Measurements from ENCODE around the gene PPP4C.
A peak's percentile ranks its signal among the peaks of the same experiment; 100 is the strongest.

PPP4C gene

DNA sequence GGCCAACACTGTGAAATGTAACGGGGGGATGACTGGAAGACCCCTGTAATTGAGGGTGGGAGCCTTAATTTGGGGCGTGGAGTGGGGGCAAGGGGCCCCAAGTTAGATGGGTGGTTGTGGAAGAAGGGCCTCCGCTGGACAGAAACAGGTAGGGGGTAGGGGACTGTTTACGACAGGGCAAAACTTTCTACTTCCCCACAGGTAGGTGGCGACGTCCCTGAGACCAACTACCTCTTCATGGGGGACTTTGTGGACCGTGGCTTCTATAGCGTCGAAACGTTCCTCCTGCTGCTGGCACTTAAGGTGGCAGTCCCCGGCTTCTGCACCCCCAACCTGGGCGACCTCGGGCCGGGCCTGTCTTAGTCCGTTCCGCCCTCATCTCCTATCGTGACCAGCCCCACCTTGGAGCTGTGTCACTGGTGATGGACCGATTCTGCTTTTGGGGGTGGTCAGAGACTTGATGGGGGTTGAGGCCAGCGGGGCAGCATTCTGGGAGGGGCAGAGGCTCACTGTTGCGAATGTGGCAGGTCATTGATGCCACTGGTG is 6.8 kb downstream of the PPP4C start:
- DNase-seq (ENCODE audit: low read depth): no peak

DNA sequence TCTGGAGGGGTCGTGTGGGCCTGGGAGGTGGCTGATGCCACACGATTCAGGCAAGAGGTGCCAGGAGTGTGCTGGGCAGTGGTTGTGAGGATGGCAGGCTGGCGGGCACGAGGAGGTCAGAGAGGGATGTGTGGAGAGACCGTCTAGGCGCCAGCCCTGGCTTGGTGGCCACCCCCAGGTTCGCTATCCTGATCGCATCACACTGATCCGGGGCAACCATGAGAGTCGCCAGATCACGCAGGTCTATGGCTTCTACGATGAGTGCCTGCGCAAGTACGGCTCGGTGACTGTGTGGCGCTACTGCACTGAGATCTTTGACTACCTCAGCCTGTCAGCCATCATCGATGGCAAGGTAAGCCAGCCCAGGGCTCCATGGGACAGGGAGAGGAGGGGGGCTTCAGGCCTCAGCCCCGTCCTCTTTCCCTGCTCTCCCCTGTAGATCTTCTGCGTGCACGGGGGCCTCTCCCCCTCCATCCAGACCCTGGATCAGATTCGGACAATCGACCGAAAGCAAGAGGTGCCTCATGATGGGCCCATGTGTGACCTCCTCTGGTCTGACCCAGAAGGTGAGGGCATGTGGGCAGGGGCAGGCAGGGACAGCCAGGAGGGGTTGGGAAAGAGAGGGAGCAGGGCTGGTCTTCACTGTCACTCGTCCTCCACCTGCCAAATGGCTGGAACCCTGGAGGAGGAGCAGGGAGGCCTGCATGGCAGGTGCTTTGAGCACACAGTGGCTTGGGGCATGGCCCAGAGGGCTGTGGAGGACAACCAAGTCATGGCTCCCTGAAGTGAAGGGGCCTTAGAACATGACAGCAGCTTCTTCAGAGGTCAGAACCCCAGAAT is 7.6 kb downstream of the PPP4C start:
- no peak for DNase-seq (ENCODE audit: low read depth)

DNA sequence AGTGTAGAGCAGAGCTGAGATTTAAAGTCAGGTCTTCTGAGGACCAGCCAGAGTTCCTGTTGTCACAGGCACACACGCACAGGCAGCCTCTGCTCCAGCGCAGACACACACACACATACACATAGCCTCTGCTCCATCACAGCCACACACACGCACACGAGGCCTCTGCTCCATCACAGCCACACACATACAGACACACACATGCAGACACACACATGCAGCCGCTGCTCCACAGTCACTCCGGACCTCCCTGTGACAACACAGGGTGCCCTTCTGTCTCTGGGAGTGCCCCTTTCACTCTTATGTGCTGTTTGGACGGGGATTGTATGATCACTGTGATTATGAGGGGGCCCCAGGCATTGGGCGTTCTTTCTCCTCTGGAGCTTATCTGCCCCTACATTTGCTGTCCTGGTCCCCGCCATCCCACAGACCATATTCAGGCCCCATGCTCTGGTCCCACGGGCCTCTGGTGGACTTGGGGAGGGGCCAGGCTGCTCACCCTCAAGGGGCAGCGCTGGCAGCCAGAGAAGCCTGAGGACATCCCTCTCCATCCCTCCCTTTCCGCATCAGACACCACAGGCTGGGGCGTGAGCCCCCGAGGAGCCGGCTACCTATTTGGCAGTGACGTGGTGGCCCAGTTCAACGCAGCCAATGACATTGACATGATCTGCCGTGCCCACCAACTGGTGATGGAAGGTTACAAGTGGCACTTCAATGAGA is 8.5 kb downstream of the PPP4C start:
- DNase-seq (ENCODE audit: low read depth): no peak

DNA sequence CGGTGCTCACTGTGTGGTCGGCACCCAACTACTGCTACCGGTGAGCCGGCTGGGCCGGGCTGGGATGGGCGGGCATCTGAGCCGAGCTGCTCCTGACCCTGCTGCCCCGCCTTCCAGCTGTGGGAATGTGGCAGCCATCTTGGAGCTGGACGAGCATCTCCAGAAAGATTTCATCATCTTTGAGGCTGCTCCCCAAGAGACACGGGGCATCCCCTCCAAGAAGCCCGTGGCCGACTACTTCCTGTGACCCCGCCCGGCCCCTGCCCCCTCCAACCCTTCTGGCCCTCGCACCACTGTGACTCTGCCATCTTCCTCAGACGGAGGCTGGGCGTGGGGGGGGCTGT is 9.0 kb downstream of the PPP4C start:
- no peak for DNase-seq (ENCODE audit: low read depth)

DNA sequence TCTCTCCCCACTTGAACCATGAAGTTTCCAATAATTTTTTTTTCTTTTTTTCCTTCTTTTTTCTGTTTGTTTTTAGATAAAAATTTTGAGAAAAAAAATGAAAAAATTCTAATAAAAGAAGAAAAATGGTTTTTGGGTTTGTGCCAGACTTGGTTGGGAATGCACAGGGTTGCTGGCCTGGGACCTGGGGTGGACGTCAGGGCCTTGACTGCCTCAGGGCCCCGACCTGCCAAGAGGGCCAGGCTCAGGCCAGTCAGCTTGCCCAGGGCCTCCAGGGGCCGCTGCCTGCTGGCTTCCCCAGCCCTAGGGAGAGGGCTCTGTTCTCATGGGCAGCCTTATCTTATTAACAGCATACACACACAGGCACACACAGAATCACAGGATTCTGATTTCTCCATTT is 9.5 kb downstream of the PPP4C start:
- DNase-seq (ENCODE audit: low read depth): no peak

DNA sequence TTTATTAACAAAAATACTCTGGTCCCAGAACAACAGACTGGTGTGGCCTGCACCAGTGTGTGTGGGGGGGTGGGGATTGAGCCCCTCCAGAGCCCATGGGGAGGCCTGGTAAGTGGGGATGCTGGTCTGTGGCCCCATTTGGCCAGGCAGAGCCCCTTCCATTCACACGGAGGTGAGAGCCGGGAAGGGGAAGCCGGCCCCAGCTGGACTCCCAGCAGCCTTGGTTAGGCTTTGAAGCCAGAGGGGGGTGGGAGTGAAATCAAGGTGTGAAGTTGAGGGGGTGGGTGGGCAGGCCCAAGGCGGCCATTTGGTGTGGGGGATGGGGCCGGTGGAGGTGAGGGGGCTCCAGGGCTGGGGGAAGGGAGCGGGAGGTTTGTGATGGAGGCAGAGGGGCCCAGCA is 10.0 kb downstream of the PPP4C start:
- no peak for DNase-seq (ENCODE audit: low read depth)

DNA sequence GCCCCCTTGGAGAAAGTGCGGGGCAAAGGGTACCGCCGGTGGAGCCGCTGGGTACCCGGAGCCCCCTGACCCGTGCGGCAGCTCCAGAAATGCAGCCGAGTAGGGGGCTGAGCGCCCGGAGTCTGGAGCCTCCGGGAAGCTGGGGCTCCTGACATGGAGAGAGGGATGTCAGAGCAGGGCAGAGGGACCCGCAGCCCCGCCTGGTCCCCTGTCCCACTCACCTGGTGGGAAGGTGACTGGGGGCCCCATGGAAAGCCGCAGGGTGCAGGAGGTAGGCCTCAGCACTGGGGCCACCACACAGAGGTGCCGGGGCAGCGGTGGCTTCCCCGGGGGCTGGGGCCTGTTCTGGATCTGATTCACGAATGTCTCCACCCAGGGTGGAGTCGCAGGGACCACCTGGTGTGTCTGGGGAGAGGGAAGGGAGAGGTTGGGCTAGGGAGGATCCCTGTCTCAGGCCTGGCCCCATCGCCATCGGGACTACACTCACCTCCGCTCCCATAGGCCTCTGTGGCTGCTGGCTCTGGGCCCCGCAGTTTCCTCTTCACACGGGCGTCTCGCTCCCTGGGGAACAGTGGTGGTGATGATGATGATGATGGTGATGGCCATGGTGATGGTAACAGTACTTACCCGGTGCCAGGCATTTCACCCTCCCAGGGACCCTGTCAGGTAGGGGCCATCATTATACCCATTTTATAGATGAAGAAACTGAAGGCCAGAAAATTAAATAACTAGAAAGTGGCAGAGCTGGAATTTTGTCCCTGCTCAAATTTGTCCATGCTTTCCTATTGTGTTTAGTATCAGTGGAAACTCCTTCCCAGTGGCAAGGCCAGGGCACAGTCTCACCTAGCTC is 10.7 kb downstream of the PPP4C start:
- DNase-seq (ENCODE audit: low read depth): no peak

DNA sequence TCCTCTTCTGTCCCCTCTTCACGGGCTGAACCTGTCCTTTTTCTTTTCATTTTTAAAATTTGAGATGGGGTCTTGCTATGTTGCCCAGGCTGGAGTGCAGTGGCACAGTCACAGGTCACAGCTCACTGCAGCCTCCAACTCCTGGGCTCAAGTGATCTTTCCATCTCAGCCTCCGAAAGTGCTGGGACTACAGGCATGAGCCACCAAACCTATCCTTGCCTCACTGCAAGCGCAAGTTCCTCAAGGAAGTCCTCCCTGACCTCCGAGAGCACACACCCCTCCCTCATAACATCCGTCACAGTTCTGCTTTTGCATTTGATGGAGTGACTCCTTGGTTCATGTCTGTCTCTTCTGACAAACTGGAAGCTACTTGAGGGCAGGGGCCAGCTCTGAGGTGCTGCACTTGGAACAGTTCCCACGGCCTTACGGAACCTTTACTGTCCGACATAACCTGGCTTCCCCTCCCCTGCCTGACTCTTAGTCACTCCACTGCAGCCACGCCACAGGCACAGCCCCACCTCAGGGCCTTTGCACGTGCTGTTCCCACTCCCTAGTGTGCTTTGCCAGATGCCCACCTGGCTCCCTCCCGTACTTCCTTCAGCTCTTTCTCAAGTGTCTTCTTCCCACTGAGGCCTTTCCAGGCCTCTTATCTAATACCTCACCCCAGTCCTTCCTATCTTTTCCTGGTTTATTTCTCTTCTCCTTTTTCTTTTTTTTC is 11.5 kb downstream of the PPP4C start:
- no peak for DNase-seq (ENCODE audit: low read depth)

DNA sequence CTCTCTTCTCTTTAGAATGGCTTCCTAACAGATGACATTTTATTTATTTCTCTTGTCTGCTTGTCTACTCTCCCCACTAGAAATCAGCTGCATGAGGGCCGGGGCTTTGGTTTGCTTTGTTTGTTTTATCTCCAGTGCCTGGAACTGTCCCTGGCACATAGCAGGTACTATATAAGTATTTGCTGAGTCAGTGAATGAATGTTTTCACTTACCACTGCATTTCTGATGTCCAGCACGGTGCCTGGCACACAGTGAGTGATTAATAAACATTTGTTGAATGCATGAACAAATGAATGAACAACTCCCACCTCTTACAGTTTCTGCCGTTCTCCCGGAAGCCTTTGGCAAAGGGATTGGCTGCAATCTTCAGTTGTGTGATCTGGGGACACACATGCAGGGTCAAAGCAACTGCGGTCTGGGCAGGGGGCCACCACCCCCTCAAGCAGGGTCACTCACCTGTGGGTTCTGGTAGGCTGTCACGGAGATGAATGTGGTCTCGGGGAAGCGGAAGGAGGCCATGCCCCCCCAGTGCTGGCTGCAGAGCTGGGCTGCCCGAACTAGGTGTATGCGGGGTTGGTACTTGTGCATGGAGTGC is 12.5 kb downstream of the PPP4C start:
- DNase-seq (ENCODE audit: low read depth): no peak

DNA sequence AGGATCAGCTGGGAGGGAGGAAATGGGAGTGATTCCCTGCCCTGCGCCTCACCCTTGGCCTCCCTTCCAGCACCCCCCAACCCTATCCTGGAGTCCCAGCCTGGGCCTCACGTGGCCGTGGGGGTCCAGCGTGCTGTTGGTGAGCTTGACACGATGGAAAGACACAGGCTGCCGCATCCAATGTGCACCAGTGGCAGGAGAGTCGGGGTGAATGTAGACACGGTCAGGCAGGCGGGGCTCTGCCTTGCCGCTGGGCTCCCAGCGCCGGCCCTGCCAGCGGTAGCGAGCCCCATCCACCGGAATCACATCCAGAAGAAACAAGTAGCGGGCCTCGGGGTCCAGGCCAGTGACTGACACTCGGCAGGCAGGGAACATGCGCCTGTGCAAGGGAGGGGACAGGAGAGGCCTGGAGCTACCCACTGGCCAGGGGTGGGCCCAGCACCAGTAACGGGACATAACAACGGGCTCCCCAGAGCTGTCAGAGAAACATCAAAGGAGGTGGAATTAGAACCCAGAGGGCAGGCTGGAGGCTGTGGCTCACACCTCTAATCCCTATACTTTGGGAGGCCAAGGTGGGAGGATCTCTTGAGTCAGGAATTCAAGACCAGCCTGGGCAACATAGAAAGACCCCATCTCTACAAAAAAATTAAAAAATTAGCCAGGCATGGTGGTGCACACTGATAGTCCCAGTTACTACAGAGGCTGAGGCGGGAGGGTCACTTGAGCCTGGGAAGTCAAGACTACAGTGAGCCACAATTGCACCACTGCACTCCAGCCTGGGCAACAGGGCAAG is 13.2 kb downstream of the PPP4C start:
- DNase-seq (ENCODE audit: low read depth): no peak

DNA sequence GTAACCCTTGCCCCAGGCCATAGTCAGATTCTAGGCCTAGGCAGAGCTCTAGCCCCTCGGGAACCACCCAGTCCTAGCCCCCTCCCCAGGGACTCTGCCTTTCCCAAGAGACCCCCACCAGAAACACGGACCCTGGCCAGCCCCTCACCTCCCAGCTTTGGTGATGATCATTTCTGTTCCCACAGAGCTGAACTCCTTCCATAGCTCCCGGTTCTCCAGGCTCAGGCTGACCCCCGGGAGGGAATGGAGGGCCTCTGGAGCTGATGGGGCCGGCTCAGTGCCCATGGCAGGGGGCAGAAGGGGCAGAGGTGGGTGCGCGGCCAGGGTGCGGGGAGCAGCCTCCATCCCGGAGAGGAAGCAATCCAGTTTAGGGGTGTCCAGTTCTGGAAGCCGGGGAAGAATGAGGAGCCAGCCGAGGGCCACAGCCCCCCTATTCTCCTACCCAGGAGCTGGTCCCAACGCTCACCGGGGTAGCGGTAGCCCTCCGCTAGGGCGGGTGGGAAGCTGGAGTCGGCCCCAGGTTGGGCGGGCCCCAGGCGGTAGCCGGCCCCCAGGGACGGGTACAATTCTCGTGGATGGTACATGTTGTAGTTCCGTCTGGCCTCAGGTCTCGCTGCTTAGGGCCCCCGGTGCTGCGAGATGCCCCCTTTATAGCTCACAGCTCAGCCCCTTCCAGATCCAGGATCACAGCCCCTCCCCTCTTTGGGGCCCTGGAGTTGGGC is 15.0 kb downstream of the PPP4C start:
- no peak for DNase-seq (ENCODE audit: low read depth)

DNA sequence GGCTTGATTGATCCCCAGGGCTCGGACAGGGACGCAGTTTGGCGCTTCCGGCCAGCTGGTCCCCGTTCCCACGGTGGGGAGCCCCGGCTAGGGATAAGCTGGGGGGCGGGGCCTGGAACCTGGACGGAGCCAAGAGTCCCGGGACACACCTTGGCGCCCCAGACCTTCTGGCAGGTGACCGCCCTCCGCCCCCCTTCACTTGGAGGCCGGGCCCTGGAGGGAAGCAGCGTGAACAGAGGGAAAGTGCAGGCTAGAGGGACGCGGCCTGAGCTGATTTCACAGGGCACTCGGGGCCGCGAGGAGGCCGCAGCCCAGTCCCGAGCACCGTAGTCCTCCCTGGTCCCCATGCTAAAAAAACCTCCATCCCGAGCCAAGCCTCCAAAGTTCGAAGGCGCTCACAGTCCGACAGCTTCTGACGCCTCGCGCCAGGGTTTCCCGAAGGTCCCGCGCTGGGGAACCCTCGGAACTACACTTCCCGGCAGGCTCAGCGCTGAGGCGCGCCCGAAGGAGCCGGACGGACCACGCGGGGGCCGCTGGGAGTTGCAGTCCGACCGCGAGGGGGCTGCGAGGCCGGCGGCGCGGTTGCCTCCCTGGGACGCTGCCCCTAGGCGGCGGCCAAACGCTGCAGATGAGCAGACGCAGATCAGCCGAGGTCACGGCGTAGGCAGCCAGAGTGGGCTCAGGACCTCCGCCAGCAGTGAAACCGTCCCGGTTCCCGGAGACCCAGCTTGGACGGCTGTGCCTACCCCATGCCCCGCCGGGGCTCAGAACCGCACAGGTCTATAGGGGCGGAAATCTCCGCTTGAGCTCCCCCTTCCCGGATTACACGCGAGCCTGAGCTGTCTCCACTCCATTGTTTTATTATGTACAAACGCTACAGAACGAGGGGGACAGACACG is 15.9 kb downstream of the PPP4C start, which contains the start of gene TBX6:
Gene TBX6, minus strand, starts transcription at position 451 of the 899 bp plus-strand sequence. CDS start 731 bp downstream, outside the sequence.
- DNase-seq (ENCODE audit: low read depth): peak; percentile 92

DNA sequence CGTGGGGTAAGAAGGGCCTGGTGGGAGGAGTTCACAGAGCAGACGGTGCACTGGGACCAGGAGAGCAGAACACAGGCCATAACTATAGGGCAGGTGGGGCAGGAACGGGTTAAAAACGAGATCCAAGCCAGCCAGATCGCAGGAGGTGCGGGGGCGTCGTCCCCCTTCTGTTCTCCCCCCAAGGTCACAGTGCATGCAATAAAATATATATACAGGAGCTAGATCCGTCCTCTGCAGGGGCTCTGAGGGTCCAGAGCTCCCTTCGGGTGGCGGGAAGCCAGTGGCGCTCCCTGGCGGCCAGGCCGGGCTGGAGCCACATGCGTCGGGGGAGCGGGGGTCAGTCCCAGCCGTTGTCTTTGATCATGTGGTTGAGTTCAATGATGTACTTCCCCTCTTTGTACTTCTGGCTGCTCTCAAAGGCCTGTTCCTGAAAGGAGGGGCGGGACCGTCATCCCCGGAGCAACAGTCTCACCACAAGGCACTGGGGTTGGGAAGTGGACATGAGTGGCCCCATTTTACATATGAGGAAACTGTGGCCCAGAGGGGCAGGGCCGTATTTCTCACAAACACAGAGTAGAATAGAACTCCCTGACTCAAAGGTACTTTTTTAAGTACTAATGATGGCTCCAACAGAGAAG is 16.7 kb downstream of the PPP4C start:
- peak; percentile 49 for DNase-seq (ENCODE audit: low read depth)

DNA sequence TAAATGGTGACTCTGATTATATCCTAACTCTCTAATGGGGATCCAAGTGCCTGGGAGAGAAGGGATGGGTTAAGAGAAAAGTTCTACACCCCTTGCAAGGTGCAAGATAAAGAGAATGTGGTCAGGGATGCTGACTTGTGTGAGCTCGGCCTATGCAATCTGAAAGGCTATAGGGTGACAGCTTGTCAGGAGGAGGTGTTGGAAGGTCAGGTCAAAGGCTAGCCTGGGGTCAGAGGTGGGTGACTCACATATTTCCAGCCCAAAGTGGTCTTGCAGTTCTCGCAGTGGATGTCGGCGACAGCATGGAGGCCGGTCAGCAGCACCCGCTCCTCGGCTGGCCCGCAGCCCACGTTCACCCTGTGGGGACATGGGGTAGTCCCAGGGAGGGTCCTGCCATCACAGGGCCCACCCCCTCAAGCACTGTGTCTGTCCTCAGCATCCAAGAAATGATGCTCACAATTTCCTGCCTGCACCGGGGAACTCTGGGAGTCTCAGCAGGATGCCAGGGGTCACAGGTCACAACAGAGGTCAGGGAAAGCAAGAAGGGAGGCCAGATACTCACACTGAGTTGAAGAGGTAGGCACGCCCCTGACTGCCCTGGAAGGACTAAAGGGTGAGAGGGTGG is 18.9 kb downstream of the PPP4C start:
- DNase-seq (ENCODE audit: low read depth): no peak

DNA sequence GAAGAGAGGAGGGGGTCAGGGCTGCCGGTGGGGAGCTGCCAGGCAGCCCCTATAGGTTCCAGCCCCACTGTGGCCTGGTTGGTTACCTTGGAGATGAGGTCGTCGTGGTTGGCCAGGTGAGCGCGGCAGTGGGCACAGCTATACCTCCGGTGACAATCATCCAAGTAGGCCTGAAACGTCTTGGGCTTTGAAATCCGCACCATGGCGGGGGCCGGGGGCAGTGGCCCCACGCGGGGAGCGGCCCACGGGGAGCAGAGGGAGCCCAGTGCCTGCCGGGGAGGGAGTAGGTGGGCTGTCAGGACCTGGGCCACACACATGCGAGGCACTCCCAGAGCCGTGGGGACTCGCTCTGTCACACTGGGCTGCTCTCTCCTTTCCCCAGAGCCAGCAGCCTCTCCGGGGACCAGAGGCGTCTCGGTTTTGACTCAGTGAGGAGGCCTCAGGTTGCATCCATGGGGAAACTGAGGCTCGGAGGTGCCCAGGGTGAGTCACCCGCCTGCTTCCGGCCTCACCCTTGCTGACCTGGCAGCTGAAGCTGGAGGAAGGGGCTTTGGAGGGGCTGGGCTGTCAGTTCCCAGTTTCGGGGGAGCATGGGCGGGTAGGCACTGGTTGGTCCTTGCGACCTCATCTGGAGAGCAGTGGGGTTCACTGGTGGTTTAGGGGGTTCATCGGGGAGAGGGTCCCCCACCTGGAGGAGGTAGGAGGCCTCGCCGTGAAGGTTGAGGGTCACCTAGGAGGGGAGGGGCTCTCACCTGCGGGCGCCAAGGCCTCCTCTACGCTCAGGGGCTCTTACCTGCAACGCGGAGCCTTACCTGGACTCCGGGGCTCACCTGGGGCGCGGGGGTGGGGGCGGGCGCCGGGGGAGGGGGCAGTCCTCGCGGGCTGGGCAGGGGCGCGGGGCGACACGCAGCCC is 19.6 kb downstream of the PPP4C start:
- DNase-seq (ENCODE audit: low read depth): no peak

DNA sequence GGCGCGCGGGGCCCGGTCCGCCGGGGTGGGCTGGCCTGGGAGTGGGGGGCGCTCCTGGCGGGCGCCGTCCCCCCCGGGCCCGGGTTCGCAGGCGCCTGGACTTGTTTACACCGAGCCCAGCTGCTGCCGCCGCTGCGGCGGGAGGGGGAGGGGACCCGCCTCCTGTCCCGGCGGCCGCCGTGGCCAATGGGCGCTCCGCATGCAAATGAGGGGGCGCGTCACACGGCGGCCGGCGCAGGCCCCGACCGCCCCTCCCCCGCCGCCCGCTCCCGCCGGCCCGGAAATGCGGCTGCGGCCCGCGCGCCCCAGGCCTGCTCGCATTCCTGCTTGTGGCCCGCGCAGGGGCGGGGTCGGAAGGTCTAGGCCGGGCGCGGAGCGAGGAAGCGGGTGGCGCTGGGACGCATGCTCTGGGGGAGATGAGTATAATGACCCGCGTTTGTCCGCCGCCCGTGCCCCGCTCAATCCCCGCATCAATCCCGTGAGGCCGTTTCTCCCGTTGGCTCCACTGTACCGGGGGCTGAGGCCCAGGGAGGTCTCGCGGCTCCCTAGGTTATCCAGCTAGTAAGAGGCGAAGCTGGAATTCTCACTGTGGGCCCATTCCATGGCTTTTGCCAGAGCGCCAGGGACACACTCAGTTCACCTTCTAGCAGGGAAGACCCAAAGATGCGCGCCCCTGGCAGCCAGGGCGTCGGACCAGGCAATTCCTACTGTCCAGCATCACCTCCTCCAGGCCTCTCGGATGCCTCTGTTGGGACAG is 20.5 kb downstream of the PPP4C start, which contains the start of gene YPEL3:
Gene YPEL3, minus strand, starts transcription at position 109 of the 757 bp plus-strand sequence. CDS start 731 bp downstream, outside the sequence.
- peak; percentile 85 for DNase-seq (ENCODE audit: low read depth)
